T-helper 2 cell treated with Interferon-gamma antibody and Interleukin-4, amounts not matched to agents 5 μg/mL and 100 μg/mL, for 36 hours (primary cell): Measurements from ENCODE around the gene ANKH.

ENCODE experiments used
- DNase-seq: peaks from one replicate; pipeline ENCODE4 v3.0.0; 2021; ENCODE audit warnings: low spot score
- H3K27ac Mint-ChIP-seq: one replicate; pipeline ENCODE4 v1.8.0; 2021; ENCODE audit warnings: mild to moderate bottlenecking, mixed read lengths
- H3K27me3 Mint-ChIP-seq: one replicate; pipeline ENCODE4 v1.8.0; 2021; ENCODE audit warnings: low read depth, mixed read lengths
- H3K36me3 Mint-ChIP-seq: one replicate; pipeline ENCODE4 v1.8.0; 2021; ENCODE audit warnings: low read depth, mixed read lengths
- H3K4me1 Mint-ChIP-seq: one replicate; pipeline ENCODE4 v1.8.0; 2021; ENCODE audit warnings: low read depth, mixed read lengths
- H3K4me3 Mint-ChIP-seq: one replicate; pipeline ENCODE4 v1.8.0; 2022; ENCODE audit warnings: mild to moderate bottlenecking, moderate library complexity, mixed read lengths
- H3K9me3 Mint-ChIP-seq: one replicate; pipeline ENCODE4 v1.8.0; 2021; ENCODE audit warnings: mixed read lengths

ANKH gene

DNA sequence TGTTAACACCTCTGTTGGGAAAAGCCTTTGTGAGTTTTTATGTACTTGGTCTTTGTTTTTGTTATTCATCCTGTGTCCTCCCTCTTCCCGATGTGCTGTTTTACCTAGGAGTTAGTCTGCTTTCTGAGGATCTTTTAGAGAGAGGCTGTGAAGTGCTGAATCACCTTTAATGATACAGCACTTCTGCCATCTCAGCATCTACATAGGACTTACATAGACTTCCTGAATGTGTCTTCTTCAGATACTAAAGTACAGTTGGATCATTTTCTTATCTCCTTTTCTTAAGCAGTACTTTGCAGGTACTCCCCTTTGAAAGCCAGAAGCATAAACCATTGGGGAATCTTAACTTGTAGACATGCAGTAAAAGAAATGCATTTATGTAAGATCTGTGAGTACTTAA lies 175.5 kb downstream of the ANKH start:
- H3K36me3 Mint-ChIP-seq, result peaks cover 79% of the 10 kb centered on the region
- H3K27me3 Mint-ChIP-seq, result no peaks in the 10 kb centered on the region
- H3K4me1 Mint-ChIP-seq, result peaks cover 37% of the 10 kb centered on the region

DNA sequence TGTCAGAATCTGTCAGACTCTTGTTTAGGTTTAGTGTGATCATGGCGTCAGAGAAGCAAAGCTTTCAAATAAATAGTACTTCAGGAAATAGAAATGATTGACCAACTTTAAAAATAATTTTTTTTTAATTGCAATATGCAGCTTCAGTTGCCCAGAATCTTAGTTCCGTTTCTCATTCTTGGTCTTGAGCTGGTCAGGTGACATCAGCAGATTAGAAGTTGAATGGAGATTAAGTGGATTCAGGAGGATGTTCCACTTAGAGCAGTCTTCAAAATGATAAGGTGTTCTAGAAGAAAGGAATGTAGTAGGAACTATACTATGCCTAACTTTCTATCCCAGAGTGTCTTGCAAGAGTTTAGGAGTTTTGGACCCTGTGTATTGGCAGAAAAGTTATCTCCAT lies 176.4 kb downstream of the ANKH start:
- no peak overlapping the region for H3K4me3 Mint-ChIP-seq
- H3K27me3 Mint-ChIP-seq, result no peaks in the 10 kb centered on the region
- peaks cover 85% of the 10 kb centered on the region for H3K36me3 Mint-ChIP-seq
- no peak overlapping the region for H3K27ac Mint-ChIP-seq
- H3K4me1 Mint-ChIP-seq, result peaks cover 32% of the 10 kb centered on the region
- DNase-seq, result no peak
- H3K9me3 Mint-ChIP-seq, result no peaks in the 10 kb centered on the region

More for the DNA sequence above, 175.5 kb downstream of the ANKH start:
- no peaks in the 10 kb centered on the region for H3K9me3 Mint-ChIP-seq
- no peak overlapping the region for H3K4me3 Mint-ChIP-seq
- DNase-seq, result no peak
- no peak overlapping the region for H3K27ac Mint-ChIP-seq

DNA sequence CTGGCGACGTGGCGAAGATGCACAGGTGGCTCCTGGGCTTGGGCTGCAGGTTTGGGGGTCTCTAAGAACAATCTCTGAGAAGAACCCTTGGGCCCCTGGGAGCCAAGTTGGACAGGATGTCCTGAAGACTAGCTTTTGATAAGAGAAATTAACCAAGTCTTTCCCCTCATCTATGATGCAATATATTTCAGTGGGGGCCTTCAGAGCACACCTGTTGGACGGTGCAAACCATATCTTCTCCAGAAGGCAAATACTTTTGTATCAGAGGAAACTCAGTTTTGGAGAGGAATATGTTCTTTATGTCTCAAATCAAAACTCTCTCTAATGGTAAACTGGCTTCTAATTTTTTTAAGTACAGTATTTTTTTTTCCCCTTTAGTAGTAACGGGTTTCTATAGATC lies 178.5 kb downstream of the ANKH start:
- H3K4me3 Mint-ChIP-seq, result no peak overlapping the region
- DNase-seq, result no peak
- H3K4me1 Mint-ChIP-seq, result peaks cover 18% of the 10 kb centered on the region
- H3K9me3 Mint-ChIP-seq, result peaks cover 7% of the 10 kb centered on the region
- no peak overlapping the region for H3K27ac Mint-ChIP-seq
- H3K36me3 Mint-ChIP-seq, result peaks cover 83% of the 10 kb centered on the region
- no peaks in the 10 kb centered on the region for H3K27me3 Mint-ChIP-seq

- H3K27me3 Mint-ChIP-seq, result no peaks in the 10 kb centered on the region
- H3K9me3 Mint-ChIP-seq, result peaks cover 7% of the 10 kb centered on the region
- H3K4me1 Mint-ChIP-seq, result peaks cover 17% of the 10 kb centered on the region
- H3K36me3 Mint-ChIP-seq, result peaks cover 66% of the 10 kb centered on the region
- H3K4me3 Mint-ChIP-seq, result no peak overlapping the region
- DNase-seq, result no peak
- H3K27ac Mint-ChIP-seq, result no peak overlapping the region
Observed at GRCh38 chr5:14687023-14687665, 184.4 kb downstream of the ANKH start.

DNA sequence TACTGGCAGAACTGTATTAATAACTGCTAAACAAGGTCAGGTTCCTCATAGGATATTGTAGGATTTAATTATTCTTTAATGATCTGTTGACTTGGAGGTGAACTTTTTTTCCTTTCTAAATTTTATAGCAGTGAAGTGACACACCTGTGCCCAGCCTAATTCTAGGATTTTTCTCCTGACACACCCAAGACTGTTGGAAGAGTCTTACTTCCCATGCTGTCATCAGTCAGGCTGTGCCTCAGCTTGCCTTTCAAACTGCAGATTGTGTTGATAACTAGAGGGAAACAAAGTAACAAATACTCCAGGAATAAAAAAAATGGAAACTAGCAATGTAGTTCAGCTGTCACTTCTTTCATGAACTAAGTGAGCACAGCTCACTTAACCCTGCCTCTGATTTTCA lies 185.1 kb downstream of the ANKH start:
- Mint-ChIP-seq H3K27ac (no peak overlapping the region), H3K4me3 (no peak overlapping the region), H3K27me3 (no peaks in the 10 kb centered on the region), H3K9me3 (peaks cover 7% of the 10 kb centered on the region), H3K4me1 (peaks cover 16% of the 10 kb centered on the region), H3K36me3 (peaks cover 67% of the 10 kb centered on the region)
- no peak for DNase-seq

GRCh38 chr5:14685757-14686156 lies 185.8 kb downstream of the ANKH start:
- DNase-seq, result peak; percentile 66
- H3K27ac Mint-ChIP-seq, result peak overlapping the region; percentile 34
- H3K27me3 Mint-ChIP-seq, result no peaks in the 10 kb centered on the region
- H3K9me3 Mint-ChIP-seq, result peaks cover 7% of the 10 kb centered on the region
- H3K4me1 Mint-ChIP-seq, result peaks cover 16% of the 10 kb centered on the region
- peaks cover 64% of the 10 kb centered on the region for H3K36me3 Mint-ChIP-seq
- peak overlapping the region; percentile 29 for H3K4me3 Mint-ChIP-seq

DNA sequence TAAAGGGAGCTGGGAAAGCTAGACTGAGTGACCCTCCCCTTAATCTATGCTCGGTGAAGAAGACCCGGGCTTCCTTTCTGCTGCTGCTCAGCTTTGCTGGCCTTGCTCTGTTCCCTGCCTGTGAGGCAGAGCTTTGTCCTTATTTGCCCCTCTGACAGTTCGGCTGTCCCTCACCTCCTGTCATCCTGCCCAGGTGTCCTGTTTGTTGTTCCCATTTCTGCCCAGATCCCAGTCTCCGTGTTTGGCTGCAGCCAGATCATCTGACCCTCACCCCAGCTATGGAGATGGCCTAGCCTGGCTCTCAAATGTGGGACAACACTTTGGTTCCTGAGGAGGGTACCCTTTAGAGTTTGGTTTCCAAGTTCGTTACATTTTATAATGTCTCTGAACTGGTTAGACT lies 186.8 kb downstream of the ANKH start:
- Mint-ChIP-seq H3K4me3 (no peak overlapping the region), H3K36me3 (peaks cover 59% of the 10 kb centered on the region), H3K27ac (peak overlapping the region; percentile 45), H3K4me1 (peaks cover 16% of the 10 kb centered on the region), H3K9me3 (peaks cover 4% of the 10 kb centered on the region), H3K27me3 (no peaks in the 10 kb centered on the region)
- no peak for DNase-seq

- Mint-ChIP-seq H3K4me3 (no peak overlapping the region), H3K27me3 (no peaks in the 10 kb centered on the region), H3K4me1 (peaks cover 18% of the 10 kb centered on the region), H3K27ac (no peak overlapping the region), H3K9me3 (no peaks in the 10 kb centered on the region), H3K36me3 (peaks cover 56% of the 10 kb centered on the region)
- no peak for DNase-seq
Observed at GRCh38 chr5:14683906-14684455, 187.6 kb downstream of the ANKH start.

DNA sequence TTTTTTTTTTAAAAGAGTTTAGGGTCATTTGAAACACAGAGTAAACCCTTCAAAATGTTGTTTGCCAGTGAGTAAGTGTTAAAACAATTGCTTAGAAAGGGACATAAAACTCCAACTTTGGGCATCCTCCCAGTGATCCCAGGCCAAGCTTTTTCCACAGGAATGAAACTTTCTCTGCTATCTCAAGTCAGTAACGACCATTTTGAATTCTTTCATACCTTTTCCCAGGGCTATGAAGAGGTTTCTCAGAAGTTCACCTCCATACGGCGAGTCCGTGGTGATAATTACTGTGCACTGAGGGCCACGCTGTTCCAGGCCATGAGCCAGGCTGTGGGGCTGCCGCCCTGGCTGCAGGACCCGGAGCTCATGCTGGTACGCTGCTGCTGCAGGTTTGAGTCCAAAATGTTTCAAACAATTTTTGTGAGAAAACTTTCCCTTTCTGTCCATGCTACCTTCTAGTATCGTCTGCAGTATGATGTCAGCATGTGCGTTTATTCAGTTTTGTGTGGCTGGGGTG lies 190.3 kb downstream of the ANKH start:
- Mint-ChIP-seq H3K27ac (no peak overlapping the region), H3K4me3 (no peak overlapping the region), H3K27me3 (no peaks in the 10 kb centered on the region), H3K36me3 (peaks cover 50% of the 10 kb centered on the region), H3K9me3 (no peaks in the 10 kb centered on the region), H3K4me1 (peaks cover 25% of the 10 kb centered on the region)
- no peak for DNase-seq

GRCh38 chr5:14679595-14679994 lies 192.0 kb downstream of the ANKH start:
- Mint-ChIP-seq H3K36me3 (peaks cover 54% of the 10 kb centered on the region), H3K27ac (no peak overlapping the region), H3K27me3 (no peaks in the 10 kb centered on the region), H3K4me3 (no peak overlapping the region), H3K4me1 (peaks cover 33% of the 10 kb centered on the region), H3K9me3 (no peaks in the 10 kb centered on the region)
- DNase-seq, result no peak

DNA sequence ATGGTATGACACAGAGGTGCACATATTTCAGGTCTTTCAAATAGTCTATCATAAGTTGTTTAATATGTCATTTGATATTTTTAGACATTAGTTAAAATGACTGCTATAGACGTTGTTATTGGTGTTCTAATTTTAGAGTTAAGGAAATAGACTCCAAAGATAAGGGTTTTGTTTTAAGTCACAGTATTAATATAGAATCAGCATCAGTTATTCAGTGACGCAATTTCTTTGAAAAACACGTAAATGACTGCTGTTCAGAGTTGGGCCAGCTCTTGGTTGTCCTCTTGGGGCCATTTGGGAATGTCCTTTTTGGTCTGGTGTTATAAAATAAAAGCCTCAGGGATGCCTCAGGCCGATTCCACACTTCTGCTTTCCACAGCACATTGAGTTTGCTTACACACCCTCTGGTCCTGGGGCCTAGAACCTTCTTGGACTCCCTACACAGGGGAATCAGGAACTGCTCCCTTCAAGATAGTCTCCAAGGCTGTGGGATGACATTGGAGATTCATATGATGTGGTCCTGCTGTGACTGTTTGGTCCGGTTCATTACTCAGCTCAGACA lies 192.7 kb downstream of the ANKH start:
- no peak for DNase-seq
- Mint-ChIP-seq H3K4me3 (no peak overlapping the region), H3K27ac (no peak overlapping the region), H3K9me3 (no peaks in the 10 kb centered on the region), H3K27me3 (no peaks in the 10 kb centered on the region), H3K4me1 (peaks cover 37% of the 10 kb centered on the region), H3K36me3 (peaks cover 59% of the 10 kb centered on the region)

DNA sequence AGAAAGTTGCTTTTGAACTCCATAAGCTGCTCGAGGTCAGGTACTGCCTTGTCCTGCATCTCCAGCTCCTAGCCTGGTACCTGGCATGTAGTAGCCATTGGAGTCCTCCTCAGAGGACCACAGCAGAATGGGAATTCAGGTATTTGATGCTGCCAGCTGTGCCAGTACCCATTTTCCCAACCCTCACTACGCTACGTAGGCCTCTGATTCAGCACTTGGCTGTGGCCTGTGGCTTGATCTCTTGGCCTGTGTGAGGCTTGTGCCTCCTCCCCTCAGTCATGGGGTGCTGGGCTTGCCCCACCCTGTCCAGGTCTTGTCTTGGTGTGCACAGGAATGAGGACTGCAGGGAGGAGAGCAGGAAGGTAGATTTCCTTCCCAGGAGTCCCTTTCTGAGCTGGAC lies 195.3 kb downstream of the ANKH start:
- peak overlapping the region; percentile 82 for H3K27ac Mint-ChIP-seq
- H3K9me3 Mint-ChIP-seq, result no peaks in the 10 kb centered on the region
- peaks cover 50% of the 10 kb centered on the region for H3K36me3 Mint-ChIP-seq
- peak overlapping the region; percentile 65 for H3K4me3 Mint-ChIP-seq
- no peaks in the 10 kb centered on the region for H3K27me3 Mint-ChIP-seq
- H3K4me1 Mint-ChIP-seq, result peaks cover 56% of the 10 kb centered on the region
- no peak for DNase-seq

- Mint-ChIP-seq H3K27me3 (no peaks in the 10 kb centered on the region), H3K36me3 (peaks cover 51% of the 10 kb centered on the region), H3K4me3 (peak overlapping the region; percentile 65), H3K9me3 (no peaks in the 10 kb centered on the region), H3K27ac (peak overlapping the region; percentile 82), H3K4me1 (peaks cover 60% of the 10 kb centered on the region)
- DNase-seq, result no peak
Observed at GRCh38 chr5:14675865-14676300, 195.7 kb downstream of the ANKH start.

GRCh38 chr5:14674983-14675854 lies 196.4 kb downstream of the ANKH start:
- no peak for DNase-seq
- no peaks in the 10 kb centered on the region for H3K27me3 Mint-ChIP-seq
- peaks cover 64% of the 10 kb centered on the region for H3K4me1 Mint-ChIP-seq
- peaks cover 48% of the 10 kb centered on the region for H3K36me3 Mint-ChIP-seq
- peak overlapping the region; percentile 82 for H3K27ac Mint-ChIP-seq
- H3K9me3 Mint-ChIP-seq, result no peaks in the 10 kb centered on the region
- H3K4me3 Mint-ChIP-seq, result peak overlapping the region; percentile 65
